Neuronal stem cell (in vitro differentiated cells): ENCODE results near the gene PEDS1.

Source experiments
- DNase-seq: peaks from one replicate; pipeline ENCODE4 v3.0.0-alpha.2; 2013; ENCODE audit warnings: low spot score
- H2AFZ ChIP-seq: one replicate; pipeline ENCODE4 v1.6.1; 2013; ENCODE audit warnings: mild to moderate bottlenecking, low read length, inconsistent platforms
- H2AK5ac ChIP-seq: 2 replicates; pipeline ENCODE4 v1.6.1; 2013; ENCODE audit warnings: low read depth, mild to moderate bottlenecking, inconsistent platforms, low read length, moderate library complexity, mixed read lengths
- H2BK120ac ChIP-seq: 2 replicates; pipeline ENCODE4 v1.6.1; 2013; ENCODE audit warnings: low read depth, mild to moderate bottlenecking, inconsistent platforms, low read length, moderate library complexity, mixed read lengths
- H2BK12ac ChIP-seq: one replicate; pipeline ENCODE4 v1.6.1; 2013; ENCODE audit warnings: low read length, inconsistent platforms
- H2BK15ac ChIP-seq: 2 replicates; pipeline ENCODE4 v1.6.1; 2013; ENCODE audit warnings: mild to moderate bottlenecking, low read length, inconsistent platforms, mixed read lengths
- H2BK5ac ChIP-seq: one replicate; pipeline ENCODE4 v1.6.1; 2013; ENCODE audit warnings: inconsistent platforms, mild to moderate bottlenecking, low read length, moderate library complexity
- H3K14ac ChIP-seq: one replicate; pipeline ENCODE4 v1.6.1; 2013; ENCODE audit warnings: low read length, inconsistent platforms
- H3K18ac ChIP-seq: 2 replicates; pipeline ENCODE4 v1.6.1; 2013; ENCODE audit warnings: low read length, inconsistent platforms
- H3K23ac ChIP-seq: 2 replicates; pipeline ENCODE4 v1.6.1; 2013; ENCODE audit warnings: low read depth, mild to moderate bottlenecking, mixed read lengths, low read length, inconsistent platforms; ENCODE audit not compliant: poor library complexity
- H3K27ac ChIP-seq: replicated peaks from 3 replicates; pipeline ENCODE4 v1.5.1; 2013; ENCODE audit warnings: low read length, inconsistent platforms
- H3K27me3 ChIP-seq, 3 experiments: 2 replicates each; pipeline ENCODE4 v1.6.1; 2013; ENCODE audit warnings: low read length in 3 of 3, mild to moderate bottlenecking in 2 of 3, inconsistent platforms in 1 of 3, low read depth in 1 of 3, mixed read lengths in 1 of 3, moderate library complexity in 1 of 3; ENCODE audit not compliant: control insufficient read depth in 3 of 3, insufficient read depth in 3 of 3
- H3K36me3 ChIP-seq, 2 donors: replicated peaks in 1 of 2; 2 replicates each; pipeline ENCODE4 v1.6.1; 2013; ENCODE audit warnings: low read length in 2 of 2; ENCODE audit not compliant: control insufficient read depth in 2 of 2, insufficient read depth in 2 of 2
- H3K4ac ChIP-seq: 2 replicates; pipeline ENCODE4 v1.6.1; 2013; ENCODE audit warnings: inconsistent platforms, mild to moderate bottlenecking, low read length, moderate library complexity
- H3K4me1 ChIP-seq, 2 donors: 1 replicate in 1 of 2; 2 replicates in 1 of 2; pipeline ENCODE4 v1.6.1; 2013; ENCODE audit warnings: low read length in 2 of 2, low read depth in 1 of 2; ENCODE audit not compliant: control insufficient read depth in 2 of 2, insufficient read depth in 1 of 2
- H3K4me2 ChIP-seq: one replicate; pipeline ENCODE4 v1.6.1; 2013; ENCODE audit warnings: mild to moderate bottlenecking, low read length, inconsistent platforms; ENCODE audit not compliant: insufficient read depth, poor library complexity, severe bottlenecking
- H3K4me3 ChIP-seq, 2 donors: 2 replicates each; pipeline ENCODE4 v1.5.1; 2013; ENCODE audit warnings: low read length in 2 of 2, mild to moderate bottlenecking in 2 of 2, inconsistent platforms in 1 of 2, moderate library complexity in 1 of 2
- H3K79me1 ChIP-seq: one replicate; pipeline ENCODE4 v1.6.1; 2013; ENCODE audit warnings: low read depth, mild to moderate bottlenecking, inconsistent platforms, low read length, moderate library complexity
- H3K9ac ChIP-seq: one replicate; pipeline ENCODE4 v1.6.1; 2013; ENCODE audit warnings: mild to moderate bottlenecking, low read depth, low read length, inconsistent platforms; ENCODE audit not compliant: poor library complexity
- H3K9me3 ChIP-seq, 2 donors: replicated peaks in 1 of 2; 2 replicates each; pipeline versions ENCODE3 to v1.6.1; 2013; ENCODE audit warnings: low read length in 2 of 2, mild to moderate bottlenecking in 2 of 2, inconsistent platforms in 1 of 2, low read depth in 1 of 2, mixed read lengths in 1 of 2, moderate library complexity in 1 of 2; ENCODE audit not compliant: control insufficient read depth in 2 of 2, insufficient read depth in 1 of 2
- H4K8ac ChIP-seq: one replicate; pipeline ENCODE4 v1.6.1; 2013; ENCODE audit warnings: low read depth, mild to moderate bottlenecking, inconsistent platforms, low read length, moderate library complexity
- H4K91ac ChIP-seq: one replicate; pipeline ENCODE4 v1.6.1; 2013; ENCODE audit warnings: low read length, low read depth, mild to moderate bottlenecking, inconsistent platforms; ENCODE audit not compliant: poor library complexity
- WGBS, 2 donors: extraction: QIAGEN DNeasy Blood & Tissue Kit; methylation state at CpG; one replicate each; pipeline ENCODE4 v1.1.7; 2013; ENCODE audit warnings: missing lambda C conversion rate in 2 of 2, mixed read lengths in 1 of 2; ENCODE audit not compliant: insufficient read length in 2 of 2, insufficient replicate concordance in 1 of 2; ENCODE audit errors: extremely low coverage in 2 of 2; 5-methylcytosine and 5-hydroxymethylcytosine counted together

The PEDS1 gene

GRCh38 chr20:50116368-50116999 is 37.0 kb downstream of the PEDS1 start:
- Histone ChIP-seq H3K9me3 (no peaks in the 10 kb centered on the region), H3K4ac (no peak overlapping the region), H3K79me1 (peaks cover 3% of the 10 kb centered on the region), H2BK120ac (no peak overlapping the region), H3K36me3 (no peaks in the 10 kb centered on the region), H3K14ac (no peak overlapping the region), H2BK12ac (no peak overlapping the region), H3K27ac (no peak overlapping the region), H4K8ac (no peak overlapping the region), H3K23ac (no peak overlapping the region), H3K4me2 (peak overlapping the region; percentile 35), H3K27me3 (no peaks in the 10 kb centered on the region), H3K4me3 (peak overlapping the region in 1 of 2 donors; percentile 50), H3K18ac (peak overlapping the region; percentile 42), H3K9ac (no peak overlapping the region), H4K91ac (no peak overlapping the region), H3K4me1 (peaks cover 10 to 12% of the 10 kb centered on the region in 2 donors), H2BK5ac (no peak overlapping the region), H2AFZ (peak overlapping the region; percentile 79), H2BK15ac (no peak overlapping the region), H2AK5ac (peak overlapping the region; percentile 53)
- no peak for DNase-seq
- no CpG with 5 or more reads among the region's 19 CpGs for WGBS, 2 donors

- no peak overlapping the region for H4K8ac ChIP-seq
- peak overlapping the region; percentile 79 for H2AFZ ChIP-seq
- no peak overlapping the region for H2BK15ac ChIP-seq
- H3K4ac ChIP-seq: no peak overlapping the region
- no peak overlapping the region for H2BK12ac ChIP-seq
- H3K23ac ChIP-seq: no peak overlapping the region
- peak; percentile 89 for DNase-seq
- H3K27me3 ChIP-seq: no peaks in the 10 kb centered on the region
- no CpG with 5 or more reads among the region's 24 CpGs for WGBS, 2 donors
- no peaks in the 10 kb centered on the region for H3K9me3 ChIP-seq
- no peak overlapping the region for H2BK5ac ChIP-seq
- peak overlapping the region; percentile 50 to 78 for H3K4me3 ChIP-seq
- no peak overlapping the region for H3K14ac ChIP-seq
- peaks cover 3% of the 10 kb centered on the region for H3K79me1 ChIP-seq
- peaks cover 11 to 15% of the 10 kb centered on the region in 2 donors for H3K4me1 ChIP-seq
- H2BK120ac ChIP-seq: no peak overlapping the region
- no peak overlapping the region for H2AK5ac ChIP-seq
- no peak overlapping the region for H3K9ac ChIP-seq
- peak overlapping the region; percentile 57 for H3K4me2 ChIP-seq
- no peak overlapping the region for H3K18ac ChIP-seq
- no peak overlapping the region for H4K91ac ChIP-seq
- peaks cover 0 to 7% of the 10 kb centered on the region in 2 donors for H3K36me3 ChIP-seq
- no peak overlapping the region for H3K27ac ChIP-seq
Measured at GRCh38 chr20:50115591-50116367, 37.7 kb downstream of the PEDS1 start.

GRCh38 chr20:50115041-50115512 is 38.4 kb downstream of the PEDS1 start:
- H2AFZ ChIP-seq: no peak overlapping the region
- no peaks in the 10 kb centered on the region for H3K27me3 ChIP-seq
- H3K23ac ChIP-seq: no peak overlapping the region
- H3K4me2 ChIP-seq: peak overlapping the region; percentile 57
- peak overlapping the region; percentile 50 to 78 for H3K4me3 ChIP-seq
- H3K4ac ChIP-seq: no peak overlapping the region
- no peak for DNase-seq
- H3K9ac ChIP-seq: no peak overlapping the region
- no peak overlapping the region for H2BK15ac ChIP-seq
- no peak overlapping the region for H3K18ac ChIP-seq
- no peak overlapping the region for H2BK120ac ChIP-seq
- no CpG with 5 or more reads among the region's 6 CpGs for WGBS, 2 donors
- no peak overlapping the region for H4K8ac ChIP-seq
- H3K9me3 ChIP-seq: no peaks in the 10 kb centered on the region
- no peak overlapping the region for H3K14ac ChIP-seq
- no peak overlapping the region for H2AK5ac ChIP-seq
- H2BK5ac ChIP-seq: no peak overlapping the region
- peaks cover 4% of the 10 kb centered on the region for H3K79me1 ChIP-seq
- H4K91ac ChIP-seq: no peak overlapping the region
- H3K36me3 ChIP-seq: peaks cover 0 to 14% of the 10 kb centered on the region in 2 donors
- no peak overlapping the region for H2BK12ac ChIP-seq
- H3K4me1 ChIP-seq: peaks cover 11 to 15% of the 10 kb centered on the region in 2 donors
- no peak overlapping the region for H3K27ac ChIP-seq
